Globus pallidus (tissue), 1 donor: ENCODE data around the gene GMDS.

Source experiments
- DNase-seq: peaks from one replicate; pipeline ENCODE4 v3.0.0-alpha.2; 2015; ENCODE audit warnings: low spot score

The GMDS gene

DNA sequence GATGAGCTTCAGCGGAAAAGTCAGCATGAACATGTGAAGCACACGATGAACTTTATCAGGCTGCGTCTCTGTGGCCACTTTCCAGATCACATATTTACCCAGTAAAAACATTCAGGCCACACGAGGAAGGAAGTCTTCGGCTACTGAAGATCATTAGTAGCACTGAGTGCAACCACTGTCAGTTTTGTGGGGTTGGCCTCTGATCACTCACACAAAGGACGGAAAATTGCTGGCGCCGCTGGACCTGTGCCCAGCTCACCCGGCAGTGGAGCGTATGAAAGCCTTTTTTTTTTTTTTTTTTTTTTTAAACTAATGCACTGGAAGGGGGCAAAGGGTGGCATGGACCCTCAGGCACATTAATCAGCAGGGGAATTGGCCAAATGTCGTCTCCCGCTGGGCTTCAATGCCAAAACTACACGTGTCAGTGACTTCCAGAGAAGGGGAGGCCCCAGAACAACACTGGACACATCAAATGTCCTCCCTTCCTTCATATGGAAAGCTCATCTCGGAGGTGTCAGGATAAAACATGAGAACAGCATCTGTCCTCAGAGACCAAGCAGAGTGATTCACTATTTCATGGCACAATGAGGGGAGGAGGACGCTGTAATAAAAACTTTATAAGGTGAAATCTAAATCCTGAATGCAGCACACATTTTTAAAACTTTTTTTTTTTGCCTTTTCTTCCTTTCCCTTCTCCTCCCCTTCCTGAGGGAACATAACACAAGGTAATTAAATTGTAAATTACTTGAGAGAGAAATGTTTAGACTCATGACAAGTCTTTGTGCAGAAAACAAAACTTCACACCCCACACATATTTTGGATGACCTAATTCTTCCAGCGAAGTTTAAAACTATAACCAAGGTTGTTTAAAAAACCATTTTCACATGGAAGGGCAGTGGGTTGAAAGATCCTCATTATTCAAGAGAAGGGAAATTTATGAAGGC, 412.3 kb downstream of the GMDS start:
- no peak for DNase-seq

- DNase-seq: no peak
These were observed 413.0 kb downstream of the GMDS start for GRCh38 chr6:1832358-1832757.

GRCh38 chr6:1827984-1828793, 417.2 kb downstream of the GMDS start:
- DNase-seq: no peak

GRCh38 chr6:1825926-1826325, 419.5 kb downstream of the GMDS start:
- DNase-seq: no peak

GRCh38 chr6:1825277-1825676, 420.1 kb downstream of the GMDS start:
- no peak for DNase-seq

DNA sequence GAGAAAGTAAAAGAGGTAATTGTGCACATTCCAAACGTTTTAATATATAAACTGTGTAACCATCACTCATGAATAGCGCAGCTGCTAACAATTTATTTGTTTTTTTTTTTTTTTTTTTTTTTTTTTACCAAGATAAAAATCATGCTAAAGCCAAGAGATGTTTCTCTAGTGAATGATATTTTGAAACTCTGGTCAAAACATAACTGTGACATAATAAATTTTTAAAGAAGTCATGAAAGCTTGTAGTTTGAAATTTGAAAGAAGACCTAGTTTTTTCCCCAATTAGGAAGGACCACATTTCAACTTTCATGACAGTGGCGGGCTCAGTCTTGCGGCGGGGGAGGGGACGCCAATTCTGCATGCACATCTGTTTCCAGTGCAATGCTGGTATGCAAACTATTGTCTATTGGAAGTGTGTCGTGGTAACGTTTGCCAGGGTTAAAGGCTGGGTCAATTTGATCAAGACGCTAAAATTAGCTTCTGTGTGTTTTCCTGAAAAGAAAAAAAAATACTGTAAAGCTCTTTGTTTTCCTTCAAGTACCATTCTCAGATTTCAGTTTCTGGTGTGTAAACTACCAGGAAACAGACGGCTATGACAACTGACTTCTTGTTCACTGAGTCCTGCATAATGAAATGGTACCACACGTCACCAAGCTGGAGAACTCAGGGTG, 423.8 kb downstream of the GMDS start:
- DNase-seq: peak; percentile 5

- DNase-seq: no peak
These were observed 424.3 kb downstream of the GMDS start for GRCh38 chr6:1821164-1821512.

- no peak for DNase-seq
These were observed 424.7 kb downstream of the GMDS start for GRCh38 chr6:1820714-1821113.

GRCh38 chr6:1820165-1820564, 425.2 kb downstream of the GMDS start:
- DNase-seq: no peak

DNA sequence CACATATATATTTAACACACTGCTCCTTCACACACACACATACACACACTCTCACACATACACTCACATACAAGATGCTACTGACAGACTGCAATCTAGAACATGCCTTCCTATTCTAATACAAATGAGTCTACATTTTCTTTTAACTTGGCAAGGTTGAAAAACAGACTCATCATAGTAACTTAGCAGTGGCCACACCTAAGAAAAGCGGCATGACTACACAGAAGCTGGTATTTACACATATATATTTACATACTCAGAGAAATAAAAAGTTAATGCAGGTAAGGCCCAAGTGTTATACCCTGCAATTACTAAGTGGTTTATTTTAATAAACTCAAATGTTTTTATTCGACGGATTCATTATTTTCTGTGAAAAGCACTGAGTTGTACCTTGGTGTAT, 426.4 kb downstream of the GMDS start:
- no peak for DNase-seq

DNA sequence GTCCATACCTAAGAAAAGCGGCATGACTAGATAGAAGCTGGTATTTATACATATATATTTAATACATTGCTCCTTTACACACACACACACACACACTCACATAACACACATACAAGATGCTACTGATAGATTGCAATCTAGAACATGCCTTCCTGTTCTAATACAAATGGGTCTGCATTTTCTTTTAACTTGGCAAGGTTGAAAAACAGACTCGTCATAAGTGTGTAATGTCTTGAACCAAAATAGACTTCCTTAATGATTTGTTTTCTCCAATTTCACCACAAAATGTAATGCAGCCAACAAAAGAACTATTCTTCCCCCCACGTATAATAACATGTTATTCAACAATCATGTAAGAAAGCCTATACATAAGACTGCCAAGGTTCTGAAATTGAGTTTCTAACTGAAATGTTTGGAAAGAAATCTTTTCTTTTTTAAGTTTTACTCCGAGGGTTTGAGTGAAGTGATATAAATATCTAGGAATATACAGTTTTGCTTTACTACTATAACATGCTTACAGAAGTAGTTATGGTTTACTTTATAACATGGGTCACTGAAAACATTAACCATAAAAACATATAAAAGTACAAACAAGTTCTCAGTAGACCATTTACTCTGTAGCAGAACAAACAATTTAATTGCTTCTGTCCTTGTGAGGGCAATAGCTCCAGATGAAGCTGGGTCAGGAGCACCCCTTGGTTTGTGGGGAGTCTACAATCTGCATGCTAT, 428.2 kb downstream of the GMDS start:
- no peak for DNase-seq

- no peak for DNase-seq
These were observed 429.5 kb downstream of the GMDS start for GRCh38 chr6:1815827-1816452.

- no peak for DNase-seq
These were observed 431.1 kb downstream of the GMDS start for GRCh38 chr6:1814279-1814678.

DNA sequence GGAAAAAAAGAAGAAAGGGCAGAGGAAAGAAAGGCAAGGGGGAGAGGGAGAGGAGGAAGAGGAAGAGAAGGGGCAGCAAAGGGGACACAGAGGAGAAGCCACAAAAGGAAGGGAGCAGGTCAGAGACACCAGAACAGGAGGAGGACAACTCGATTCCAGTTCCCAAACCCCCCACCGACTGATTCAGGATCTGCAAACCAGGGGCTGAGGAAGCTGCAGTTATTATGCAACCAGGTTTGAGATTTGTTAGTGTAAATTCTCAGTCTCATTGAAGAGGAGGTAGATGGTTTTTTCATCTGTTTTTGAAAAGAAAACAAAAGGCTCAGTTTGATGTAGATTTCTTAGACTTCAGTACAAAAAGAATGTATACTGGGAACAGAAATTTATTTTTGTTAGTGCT, 432.9 kb downstream of the GMDS start:
- no peak for DNase-seq

DNA sequence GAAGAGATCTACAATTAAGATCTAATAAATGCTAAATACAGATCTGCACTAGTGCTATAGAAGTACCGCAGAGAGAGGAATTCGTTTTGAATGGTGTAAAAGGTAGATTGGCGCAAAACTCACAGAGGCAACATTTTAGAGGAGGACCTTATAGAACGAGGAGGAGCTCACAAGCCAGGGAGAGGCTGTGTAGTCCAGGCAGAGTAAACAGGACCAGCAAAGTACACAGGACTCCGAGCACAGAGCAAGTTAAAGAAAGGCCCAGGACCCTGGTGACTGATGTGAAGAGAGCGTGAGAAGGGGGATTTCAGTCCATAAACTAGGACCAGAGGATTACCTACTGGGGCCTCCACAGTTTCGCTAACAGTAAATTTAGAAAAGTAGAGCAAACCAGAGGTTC, 433.4 kb downstream of the GMDS start:
- DNase-seq: no peak

- no peak for DNase-seq
These were observed 434.5 kb downstream of the GMDS start for GRCh38 chr6:1810880-1811279.

DNA sequence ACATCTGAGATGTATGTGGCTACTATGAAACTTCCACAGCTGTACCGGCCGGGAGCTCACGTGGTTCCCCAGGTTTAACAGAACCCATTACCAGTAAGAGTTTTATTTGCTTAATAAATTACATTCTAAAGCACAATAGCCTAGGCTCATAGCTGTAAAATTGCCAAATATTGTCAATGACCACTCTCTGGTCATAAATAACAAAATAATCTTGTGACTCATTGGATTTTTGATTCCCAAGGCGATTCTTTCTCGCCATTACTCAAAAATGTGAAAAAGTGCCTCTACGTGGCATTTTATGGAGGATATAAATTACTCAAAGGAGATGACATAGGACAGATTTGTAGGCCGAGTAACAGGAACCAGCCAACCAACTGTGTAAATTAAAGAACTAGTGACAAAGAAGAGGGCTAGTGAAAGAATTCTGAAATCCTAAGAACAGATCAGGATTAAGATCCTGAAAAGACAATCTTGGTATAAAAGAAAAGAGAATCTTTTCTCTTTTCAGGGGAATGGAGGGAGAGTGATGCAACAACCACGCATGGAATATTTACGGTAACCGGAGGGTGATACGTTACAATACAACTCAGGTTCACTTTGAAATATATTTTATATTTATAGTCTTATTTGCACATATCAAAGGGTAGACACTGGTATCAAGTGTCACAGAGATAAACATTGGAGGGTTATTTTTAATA, 436.0 kb downstream of the GMDS start:
- DNase-seq: no peak

DNA sequence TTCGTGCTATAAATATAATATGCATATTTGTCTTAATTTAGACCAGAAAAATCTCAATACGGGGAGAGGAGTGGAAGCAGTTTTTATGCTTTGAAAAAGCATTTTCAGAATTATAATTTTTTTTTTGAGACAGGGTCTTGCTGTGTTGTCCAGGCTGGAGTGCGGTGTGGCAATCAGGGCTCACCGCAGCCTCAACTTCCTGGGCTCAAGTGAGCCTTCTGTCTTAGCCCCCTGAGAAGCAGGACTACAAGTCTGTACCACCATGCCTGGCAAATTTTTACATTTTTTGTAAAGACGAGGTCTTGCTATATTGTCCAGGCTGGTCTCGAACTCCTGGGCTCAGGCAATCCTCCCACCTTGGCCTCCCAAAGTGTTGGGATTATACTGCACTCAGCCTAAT, 438.5 kb downstream of the GMDS start:
- no peak for DNase-seq

DNA sequence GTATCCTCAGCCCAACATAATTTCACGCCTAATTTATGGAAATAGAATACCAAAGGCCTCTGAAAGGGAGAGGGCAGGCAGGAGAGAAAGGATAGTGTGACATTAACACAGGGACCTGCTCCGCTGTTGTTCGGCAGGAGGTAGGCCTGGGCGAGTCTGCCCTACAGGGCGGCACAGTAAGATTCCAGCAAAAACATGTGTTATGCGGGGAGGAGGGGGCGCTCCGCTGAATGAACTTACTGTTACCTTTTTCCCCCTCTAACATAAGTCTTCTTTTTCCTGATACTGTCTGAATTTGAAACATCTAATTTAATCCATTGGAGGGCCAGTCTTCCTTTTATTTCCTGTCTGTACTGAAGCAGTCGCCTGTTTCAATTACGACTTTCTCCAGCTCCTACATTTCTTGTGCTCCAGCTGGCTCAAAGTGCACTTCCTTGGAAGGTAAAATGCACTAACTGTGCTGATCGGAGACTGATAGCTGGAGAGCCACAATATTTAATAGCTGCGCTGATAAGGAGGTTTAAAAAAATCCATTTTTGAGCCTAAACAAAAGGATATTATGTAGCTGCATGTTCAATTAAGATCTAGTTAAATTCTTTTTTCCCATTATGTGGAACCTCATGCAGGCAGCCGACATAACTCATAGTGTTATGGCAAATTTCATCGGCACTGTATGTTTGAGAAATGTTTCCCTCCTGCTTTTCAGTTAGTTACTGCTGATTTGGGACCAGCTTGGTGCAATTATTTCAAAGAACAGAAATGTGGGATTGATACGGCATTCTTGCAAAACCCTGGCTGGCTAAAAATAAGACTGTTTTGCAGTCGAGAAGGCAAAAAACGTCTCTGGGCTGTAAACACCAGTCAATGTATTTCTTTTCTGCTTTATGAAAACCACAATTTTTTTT, 442.7 kb downstream of the GMDS start:
- no peak for DNase-seq

DNA sequence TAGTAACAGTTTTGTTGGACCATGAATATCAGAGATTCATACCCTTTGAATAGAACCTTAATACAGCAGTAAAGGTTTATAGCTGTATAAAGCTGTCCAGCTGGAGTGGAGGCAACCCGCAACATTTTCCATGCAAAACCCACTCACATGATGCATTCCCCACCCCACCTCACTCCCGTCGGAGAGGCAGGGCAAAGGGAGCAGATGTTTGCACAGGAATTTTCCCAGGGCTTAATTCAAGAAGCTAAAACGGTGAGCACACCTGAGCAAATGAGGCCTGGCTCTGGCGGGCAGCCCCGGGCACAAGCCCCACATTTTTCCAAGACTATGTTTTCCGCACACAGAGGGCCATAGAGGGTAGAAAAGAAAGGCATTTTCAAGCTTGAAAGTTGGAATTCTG, 444.0 kb downstream of the GMDS start:
- no peak for DNase-seq
